ENCODE results near the gene ZNF154. TPM values are rescaled to one million over a fixed set of nuclear protein-coding genes. Genes with fewer than 3 reads are reported as not detected.

The ZNF154 gene
- total and polyA plus RNA-seq, 2 donors (not counting 1 experiment from before 2014, with no cell fraction given) = 25.4 to 40.4 TPM

Other genes with a start within 250 kb of the ZNF154 start
- gene ZNF772, start 231.6 kb downstream of the ZNF154 start, total RNA-seq = 26.2 and 27.4 TPM in 2 replicates
- 1.7 and 2.2 TPM in 2 replicates for gene ZNF772, start 231.6 kb downstream of the ZNF154 start, polyA plus RNA-seq
- gene ZNF419, start 221.5 kb downstream of the ZNF154 start, total RNA-seq = 31.1 TPM in 2 replicates
- 8.7 and 11.2 TPM in 2 replicates for gene ZNF419, start 221.5 kb downstream of the ZNF154 start, polyA plus RNA-seq
- 28.6 and 29.2 TPM in 2 replicates for gene ZNF773, start 209.3 kb downstream of the ZNF154 start, total RNA-seq
- 12.6 and 13.3 TPM in 2 replicates for gene ZNF773, start 209.3 kb downstream of the ZNF154 start, polyA plus RNA-seq
- 23.0 and 23.7 TPM in 2 replicates for gene ZNF549, start 181.8 kb downstream of the ZNF154 start, total RNA-seq
- 5.4 and 6.6 TPM in 2 replicates for gene ZNF549, start 181.8 kb downstream of the ZNF154 start, polyA plus RNA-seq
- gene ZNF550, start 149.3 kb downstream of the ZNF154 start, total RNA-seq = 31.1 and 38.1 TPM in 2 replicates
- 18.0 and 18.1 TPM in 2 replicates for gene ZNF550, start 149.3 kb downstream of the ZNF154 start, polyA plus RNA-seq
- 13.0 and 13.9 TPM in 2 replicates for gene ZNF416, start 130.3 kb downstream of the ZNF154 start, total RNA-seq
- 1.4 and 1.6 TPM in 2 replicates for gene ZNF416, start 130.3 kb downstream of the ZNF154 start, polyA plus RNA-seq
- gene ZIK1, start 125.1 kb downstream of the ZNF154 start, total RNA-seq = 19.2 and 21.8 TPM in 2 replicates
- gene ZIK1, start 125.1 kb downstream of the ZNF154 start, polyA plus RNA-seq = 3.4 and 5.3 TPM in 2 replicates
- gene ZNF530, start 109.3 kb downstream of the ZNF154 start, total RNA-seq = 11.2 and 11.6 TPM in 2 replicates
- gene ZNF530, start 109.3 kb downstream of the ZNF154 start, polyA plus RNA-seq = 2.2 and 4.3 TPM in 2 replicates
- gene ZNF134, start 95.0 kb downstream of the ZNF154 start, total RNA-seq = 38.1 and 38.9 TPM in 2 replicates
- gene ZNF134, start 95.0 kb downstream of the ZNF154 start, polyA plus RNA-seq = 7.8 and 16.7 TPM in 2 replicates
- 53.5 and 53.6 TPM in 2 replicates for gene ZNF211, start 76.0 kb downstream of the ZNF154 start, total RNA-seq
- 22.0 and 24.4 TPM in 2 replicates for gene ZNF211, start 76.0 kb downstream of the ZNF154 start, polyA plus RNA-seq
- not detected in 2 replicates for gene ZSCAN4, start 40.3 kb downstream of the ZNF154 start, total RNA-seq
- not detected in 2 replicates for gene ZSCAN4, start 40.3 kb downstream of the ZNF154 start, polyA plus RNA-seq
- gene ZNF551, start 27.2 kb downstream of the ZNF154 start, total RNA-seq = 24.7 and 28.3 TPM in 2 replicates
- 4.4 and 5.0 TPM in 2 replicates for gene ZNF551, start 27.2 kb downstream of the ZNF154 start, polyA plus RNA-seq
- 43.3 and 44.2 TPM in 2 replicates for gene ZNF671, start 18.4 kb upstream of the ZNF154 start, total RNA-seq
- 15.9 and 17.0 TPM in 2 replicates for gene ZNF671, start 18.4 kb upstream of the ZNF154 start, polyA plus RNA-seq
- gene ZNF776, start 37.6 kb upstream of the ZNF154 start, total RNA-seq = 47.5 and 51.6 TPM in 2 replicates
- gene ZNF776, start 37.6 kb upstream of the ZNF154 start, polyA plus RNA-seq = 15.6 and 22.6 TPM in 2 replicates
- gene ZNF586, start 60.5 kb upstream of the ZNF154 start, total RNA-seq = 48.0 and 51.3 TPM in 2 replicates
- 18.0 and 28.4 TPM in 2 replicates for gene ZNF586, start 60.5 kb upstream of the ZNF154 start, polyA plus RNA-seq
- 21.7 and 29.9 TPM in 2 replicates for gene ZNF552, start 105.7 kb upstream of the ZNF154 start, total RNA-seq
- 6.7 and 8.1 TPM in 2 replicates for gene ZNF552, start 105.7 kb upstream of the ZNF154 start, polyA plus RNA-seq
- 29.1 and 31.5 TPM in 2 replicates for gene ZNF587B, start 121.1 kb upstream of the ZNF154 start, total RNA-seq
- gene ZNF587B, start 121.1 kb upstream of the ZNF154 start, polyA plus RNA-seq = 9.9 and 18.1 TPM in 2 replicates
- gene ZNF587, start 140.7 kb upstream of the ZNF154 start, total RNA-seq = 72.9 and 77.6 TPM in 2 replicates
- gene ZNF587, start 140.7 kb upstream of the ZNF154 start, polyA plus RNA-seq = 16.6 and 17.0 TPM in 2 replicates
- gene ZNF814, start 179.8 kb upstream of the ZNF154 start, total RNA-seq = 83.9 and 95.1 TPM in 2 replicates
- 27.7 and 28.9 TPM in 2 replicates for gene ZNF814, start 179.8 kb upstream of the ZNF154 start, polyA plus RNA-seq
- gene ZNF417, start 207.4 kb upstream of the ZNF154 start, total RNA-seq = 52.6 and 54.4 TPM in 2 replicates
- 8.9 and 12.3 TPM in 2 replicates for gene ZNF417, start 207.4 kb upstream of the ZNF154 start, polyA plus RNA-seq
- gene ZNF418, start 226.2 kb upstream of the ZNF154 start, total RNA-seq = 35.8 and 38.9 TPM in 2 replicates
- gene ZNF418, start 226.2 kb upstream of the ZNF154 start, polyA plus RNA-seq = 10.3 and 12.2 TPM in 2 replicates
- gene ZNF256, start 238.5 kb upstream of the ZNF154 start, total RNA-seq = 18.3 and 19.0 TPM in 2 replicates
- 10.0 and 16.5 TPM in 2 replicates for gene ZNF256, start 238.5 kb upstream of the ZNF154 start, polyA plus RNA-seq

Measured in B cell (primary cell).